Stimulated activated CD4-positive, alpha-beta T cell treated with anti-CD3 and anti-CD28 coated beads, Interleukin-2, amount 100 ng/mL, for 24 hours (primary cell): ENCODE data around the gene SLC6A2.
A peak's percentile ranks its signal among the peaks of the same experiment; 100 is the strongest.
"Not testable (repeated sequence)": the region's sequence is repeated elsewhere in the genome, so short reads cannot be mapped to it uniquely, and the experiment has no call there.

Source experiments
- DNase-seq, 2 donors: peaks; one replicate each; pipeline ENCODE4 v3.0.0-alpha.2; 2020

Gene SLC6A2

GRCh38 chr16:55725055-55725777, 69.4 kb downstream of the SLC6A2 start:
- DNase-seq, result no peak

DNA sequence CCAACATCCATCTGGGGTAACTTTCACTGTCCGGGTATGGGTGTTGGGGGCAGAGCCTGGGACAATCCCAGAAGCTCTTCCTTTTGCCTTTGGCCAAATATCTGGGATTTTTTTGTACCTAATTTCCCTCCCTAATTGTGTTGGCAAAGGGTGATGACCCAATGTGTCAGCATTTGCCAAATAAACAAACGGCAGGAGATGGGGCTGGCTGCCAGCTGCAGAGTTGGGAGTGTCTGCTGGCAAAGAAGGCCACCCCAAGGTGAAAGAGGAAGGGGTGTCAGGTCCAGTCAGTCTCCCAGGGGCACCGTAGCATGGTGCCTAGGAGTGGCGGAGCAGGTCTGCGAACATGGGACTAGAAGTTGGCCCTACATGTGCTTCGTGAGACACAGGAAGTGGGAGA, 73.0 kb downstream of the SLC6A2 start:
- DNase-seq, result no peak

DNA sequence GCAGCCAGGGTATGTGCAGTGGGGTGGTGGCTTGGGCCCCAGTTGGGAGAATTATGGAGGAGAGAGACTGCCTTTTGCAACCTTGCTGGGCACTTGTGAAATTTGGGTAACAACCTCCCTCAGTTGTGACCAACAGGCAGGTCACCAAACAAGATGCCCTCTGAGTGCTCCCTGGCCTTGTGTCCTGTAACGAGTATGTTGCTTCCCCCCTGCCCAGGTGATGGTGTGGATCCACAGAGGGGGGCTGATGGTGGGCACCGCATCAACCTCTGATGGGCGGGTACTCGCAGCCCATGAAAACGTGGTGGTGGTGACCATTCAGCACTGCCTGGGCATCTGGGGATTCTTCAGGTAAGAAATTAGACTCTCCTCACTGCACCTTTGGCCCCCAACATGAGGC, 74.3 kb downstream of the SLC6A2 start:
- no peak for DNase-seq

GRCh38 chr16:55732496-55732895, 76.7 kb downstream of the SLC6A2 start:
- DNase-seq, result no peak

- no peak for DNase-seq
Measured at GRCh38 chr16:55734665-55735064, 78.9 kb downstream of the SLC6A2 start.

DNA sequence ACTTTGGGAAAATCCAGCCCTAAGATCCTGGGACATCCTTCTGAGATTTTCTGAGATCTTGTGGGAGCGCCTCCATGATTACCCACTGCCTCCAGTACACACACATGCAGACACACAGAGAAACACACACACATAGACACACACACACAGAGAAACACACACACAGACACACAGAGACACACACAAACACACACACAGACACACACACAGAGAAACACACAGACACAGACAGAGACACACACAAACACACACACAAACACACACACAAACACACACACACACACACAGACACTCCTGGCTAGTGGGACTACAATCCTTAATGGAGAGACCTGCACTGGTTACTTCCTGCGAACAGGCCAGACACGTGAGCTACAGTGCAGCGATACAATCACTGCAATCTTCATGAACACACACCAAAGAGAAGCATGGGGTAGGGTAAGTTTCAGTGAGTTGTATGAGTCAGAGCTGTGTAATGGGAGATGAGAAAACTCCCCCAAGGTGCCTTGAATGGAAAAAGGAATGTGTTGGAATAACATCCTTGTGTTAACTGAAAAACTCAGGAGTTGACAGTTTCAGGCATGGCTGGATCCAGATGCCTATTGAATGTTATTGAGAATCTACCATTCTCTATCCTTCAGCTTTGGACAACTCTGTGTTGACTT, 79.5 kb downstream of the SLC6A2 start:
- no peak for DNase-seq

DNA sequence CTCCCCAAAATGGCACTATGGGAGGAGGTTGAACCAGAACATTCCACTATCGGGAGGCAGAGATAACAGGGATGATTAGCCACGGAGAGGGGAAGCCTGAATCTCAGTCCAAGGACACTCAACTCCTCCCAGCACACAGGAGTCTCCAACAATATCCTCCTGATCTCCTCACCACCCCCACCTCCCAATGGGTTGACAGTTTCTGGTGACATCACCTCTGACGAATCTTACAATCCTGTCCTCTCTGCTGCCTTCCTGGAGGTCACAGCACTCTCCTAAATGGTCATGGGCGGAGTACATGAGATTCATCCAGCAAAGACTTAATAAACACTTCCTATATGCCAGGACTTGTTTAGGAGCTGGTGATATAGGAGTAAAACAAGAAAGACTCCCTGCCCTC, 80.9 kb downstream of the SLC6A2 start:
- DNase-seq, result no peak

DNA sequence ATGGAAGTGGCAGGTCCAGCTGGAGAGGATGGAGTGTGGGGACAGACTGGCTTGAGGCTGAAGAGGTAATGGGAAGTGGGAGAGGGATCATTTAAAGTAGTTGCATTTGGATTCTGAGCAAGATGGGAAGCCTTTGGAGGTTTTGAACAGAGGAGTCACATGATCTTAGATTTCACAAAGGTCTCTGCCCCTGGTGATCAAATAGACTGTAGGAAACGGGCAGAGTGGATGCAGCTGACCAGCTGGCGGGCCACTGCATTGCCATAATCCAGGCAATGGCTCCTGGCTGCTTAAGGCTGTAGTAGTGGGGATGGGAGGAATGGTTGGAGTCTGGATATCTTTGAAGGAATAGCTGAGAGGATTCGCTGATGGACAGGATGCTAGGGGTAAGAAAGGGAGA, 81.5 kb downstream of the SLC6A2 start:
- DNase-seq, result no peak

DNA sequence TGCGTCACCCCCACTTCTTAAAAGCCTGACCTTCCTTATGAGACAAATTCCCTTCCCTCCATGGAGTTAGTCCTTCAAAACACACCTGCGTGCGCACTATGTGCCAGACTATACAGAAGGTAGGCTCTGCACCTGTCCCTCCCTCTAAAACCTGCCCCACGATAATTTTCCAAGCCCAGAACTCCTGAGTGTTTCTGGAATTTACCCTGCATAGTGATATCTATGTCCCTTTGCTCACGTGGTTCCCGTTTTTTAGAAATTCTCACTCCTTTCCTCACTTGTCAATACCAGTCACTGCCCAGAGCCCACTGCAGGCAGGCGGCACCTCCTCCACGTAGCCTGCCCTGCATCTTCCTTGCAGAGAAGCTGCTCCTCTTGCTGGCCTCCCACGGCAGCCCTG, 82.2 kb downstream of the SLC6A2 start:
- no peak for DNase-seq

GRCh38 chr16:55746081-55746480, 90.3 kb downstream of the SLC6A2 start:
- no peak for DNase-seq

DNA sequence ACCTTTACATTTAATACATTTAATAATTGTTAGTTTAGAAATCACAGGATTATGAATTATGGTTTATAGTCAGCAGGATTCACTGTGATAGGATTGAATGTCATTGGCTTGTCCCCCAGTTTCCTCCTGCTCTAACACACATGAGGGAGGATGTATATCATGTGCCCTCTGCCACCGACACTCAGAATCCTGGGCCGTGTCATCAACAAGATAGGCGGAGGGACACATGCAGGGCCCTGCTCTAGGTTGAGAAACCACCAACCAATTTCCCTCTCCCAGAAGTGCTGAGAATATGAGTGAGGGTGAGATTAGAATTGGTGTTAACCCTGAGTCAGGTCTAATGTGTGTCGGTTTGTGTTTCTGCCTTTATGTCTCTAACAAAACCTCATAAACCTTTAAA, 92.0 kb downstream of the SLC6A2 start:
- DNase-seq, result no peak

GRCh38 chr16:55752465-55753144, 96.8 kb downstream of the SLC6A2 start:
- not testable (repeated sequence) for DNase-seq

DNA sequence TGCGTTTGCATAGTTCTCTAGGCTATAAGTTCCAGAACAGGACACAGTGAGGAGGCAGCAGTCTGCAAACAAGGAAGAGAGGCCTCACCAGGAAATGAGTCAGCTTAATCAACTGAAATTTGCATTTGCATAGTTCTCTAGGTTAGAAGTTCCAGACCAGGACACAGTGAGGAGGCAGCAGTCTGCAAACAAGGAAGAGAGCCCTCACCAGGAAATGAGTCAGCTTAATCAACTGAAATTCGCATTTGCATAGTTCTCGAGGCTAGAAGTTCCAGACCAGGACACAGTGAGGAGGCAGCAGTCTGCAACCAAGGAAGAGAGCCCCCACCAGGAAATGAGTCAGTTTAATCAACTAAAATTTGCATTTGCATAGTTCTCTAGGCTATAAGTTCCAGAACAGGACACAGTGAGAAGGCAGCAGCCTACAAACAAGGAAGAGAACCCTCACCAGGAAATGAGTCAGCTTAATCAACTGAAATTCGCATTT, 97.4 kb downstream of the SLC6A2 start:
- peak in 1 of 2 donors; percentile 2 for DNase-seq
